Fibroblast of skin of right quadriceps (primary cell): ENCODE data around the gene UBAP2L.
"Not testable (repeated sequence)": the region's sequence is repeated elsewhere in the genome, so short reads cannot be mapped to it uniquely, and the experiment has no call there.

ENCODE experiments used
- DNase-seq: peaks from one replicate; pipeline ENCODE4 v3.0.0-alpha.2; 2013

UBAP2L gene

DNA sequence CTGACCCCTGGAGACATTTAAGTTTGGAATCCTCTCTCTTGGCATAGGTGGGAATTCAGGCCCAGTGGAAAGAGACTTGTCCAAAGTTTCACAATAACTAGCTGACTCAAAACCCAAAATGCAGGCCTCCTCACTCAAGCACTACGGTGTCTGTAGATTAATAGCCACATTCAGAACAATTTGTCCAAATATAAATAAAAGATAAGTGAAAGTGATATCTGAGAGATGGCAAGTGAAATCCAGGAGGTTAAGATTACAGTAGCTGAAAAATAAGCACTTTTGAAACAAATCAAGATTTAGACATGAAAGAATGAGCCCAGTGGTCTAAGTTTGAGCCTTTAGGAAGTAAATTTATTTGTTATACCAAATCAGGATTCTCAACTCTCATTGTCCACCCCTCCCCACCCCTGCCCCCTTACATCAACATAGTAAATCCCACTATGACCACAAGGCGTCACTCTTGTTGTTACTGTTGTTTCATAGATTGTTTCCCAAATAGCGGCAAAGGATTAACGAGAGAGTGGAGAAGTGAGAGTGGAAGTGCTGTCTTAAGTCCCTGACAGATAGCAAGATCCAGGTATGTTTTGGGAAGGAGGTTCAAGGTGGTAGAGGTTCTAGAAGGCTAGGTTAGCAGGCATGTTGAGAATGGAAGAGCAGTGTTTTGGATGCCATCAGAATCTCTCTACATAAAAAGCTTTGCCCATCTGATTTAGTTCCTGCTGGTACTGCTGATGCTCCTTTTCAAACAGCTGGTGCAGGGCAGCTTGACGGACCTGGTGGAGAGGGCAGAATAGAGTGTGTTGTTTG lies 21.8 kb upstream of the UBAP2L start:
- peak; percentile 54 for DNase-seq

DNA sequence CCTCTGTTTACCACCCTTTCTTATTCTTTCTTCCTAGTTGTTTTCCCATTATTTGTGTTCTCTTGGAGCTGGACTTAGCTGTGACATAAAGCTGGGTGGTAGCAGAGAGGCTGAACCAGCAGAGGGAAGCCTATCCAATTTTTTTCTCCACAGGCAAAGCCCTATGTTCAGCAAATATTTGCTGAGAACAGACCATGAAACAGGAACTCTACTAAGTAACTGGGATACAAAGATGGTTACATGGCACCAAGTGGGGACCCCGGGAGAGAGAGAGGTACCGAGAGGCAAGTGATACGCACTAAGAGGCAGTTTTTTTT lies 21.2 kb upstream of the UBAP2L start:
- no peak for DNase-seq

GRCh38 chr1:154205778-154206177 lies 15.0 kb upstream of the UBAP2L start:
- not testable (repeated sequence) for DNase-seq

GRCh38 chr1:154206196-154206595 lies 14.6 kb upstream of the UBAP2L start, which contains the start of gene CFAP141:
TSS of gene CFAP141 (minus strand) at chr1:154206333. CDS start at chr1:154206307, 26 bp downstream.
- DNase-seq, result no peak

GRCh38 chr1:154207262-154207661 lies 13.5 kb upstream of the UBAP2L start:
- DNase-seq, result no peak

GRCh38 chr1:154208677-154209388 lies 11.9 kb upstream of the UBAP2L start:
- no peak for DNase-seq

GRCh38 chr1:154212083-154212482 lies 8.7 kb upstream of the UBAP2L start:
- no peak for DNase-seq

- DNase-seq, result peak; percentile 23
Measured at GRCh38 chr1:154213274-154213673, 7.5 kb upstream of the UBAP2L start.

GRCh38 chr1:154218545-154218944 lies 2.2 kb upstream of the UBAP2L start:
- no peak for DNase-seq

GRCh38 chr1:154219541-154219940 lies 1.2 kb upstream of the UBAP2L start:
- DNase-seq, result no peak

DNA sequence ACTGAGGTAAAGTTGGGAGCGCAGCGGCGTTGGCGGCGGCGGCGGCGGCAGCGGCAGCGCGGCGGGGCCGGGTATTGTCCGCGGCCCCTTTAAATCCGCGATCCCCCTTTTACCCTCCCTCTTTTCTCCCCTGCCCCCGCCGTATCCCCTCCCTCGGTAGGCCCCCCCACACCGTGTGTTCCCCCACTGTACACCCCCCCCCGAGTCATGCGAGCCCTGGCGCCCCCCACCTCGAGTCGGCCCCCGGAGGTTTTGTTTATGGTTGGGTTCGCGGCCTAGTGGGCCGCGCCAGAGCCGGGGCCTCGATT lies 169 bp downstream of the UBAP2L start:
- DNase-seq, result no peak

GRCh38 chr1:154221278-154222001 lies 685 bp downstream of the UBAP2L start:
- DNase-seq, result peak; percentile 64

DNA sequence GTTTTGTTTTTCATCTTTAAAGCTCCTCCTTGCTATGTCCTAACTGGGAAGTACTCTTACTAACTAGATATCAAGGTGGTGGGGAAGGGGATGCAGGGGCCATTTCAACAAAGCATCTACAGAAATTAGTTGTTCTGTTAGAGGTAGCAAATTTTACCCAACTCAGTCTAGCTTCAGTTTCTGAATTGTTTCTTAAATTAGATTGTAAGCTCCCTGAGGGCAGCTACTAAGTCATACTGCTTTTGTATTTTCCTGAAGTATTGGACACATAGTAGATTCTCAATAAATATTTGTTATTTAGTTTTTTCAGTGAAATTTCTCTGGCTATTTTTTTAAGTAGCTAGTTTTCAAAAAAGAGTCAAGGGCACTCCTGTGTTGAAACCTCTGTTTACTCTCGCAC lies 1.8 kb downstream of the UBAP2L start:
- no peak for DNase-seq

- no peak for DNase-seq
Measured at GRCh38 chr1:154222918-154223317, 2.2 kb downstream of the UBAP2L start.

DNA sequence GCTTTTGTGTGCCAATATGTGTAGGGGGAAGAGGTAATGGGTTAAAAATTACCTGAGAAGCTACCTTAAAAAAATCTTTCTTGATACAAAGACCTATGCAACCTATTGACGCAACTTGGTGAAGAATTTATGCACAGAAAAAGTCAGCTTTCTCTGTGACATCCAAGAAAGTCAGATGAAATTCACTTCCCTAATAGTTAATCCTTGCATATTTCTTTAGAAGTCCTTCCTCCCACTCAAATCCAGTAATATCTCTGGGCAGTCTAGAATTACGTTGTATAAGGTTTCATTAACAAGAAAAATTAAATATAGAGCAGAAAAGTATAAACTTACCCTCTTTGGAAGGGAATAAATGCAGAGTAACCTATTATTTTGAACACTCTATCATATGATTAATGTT lies 2.9 kb downstream of the UBAP2L start:
- no peak for DNase-seq

- no peak for DNase-seq
Measured at GRCh38 chr1:154225370-154225769, 4.6 kb downstream of the UBAP2L start.

DNA sequence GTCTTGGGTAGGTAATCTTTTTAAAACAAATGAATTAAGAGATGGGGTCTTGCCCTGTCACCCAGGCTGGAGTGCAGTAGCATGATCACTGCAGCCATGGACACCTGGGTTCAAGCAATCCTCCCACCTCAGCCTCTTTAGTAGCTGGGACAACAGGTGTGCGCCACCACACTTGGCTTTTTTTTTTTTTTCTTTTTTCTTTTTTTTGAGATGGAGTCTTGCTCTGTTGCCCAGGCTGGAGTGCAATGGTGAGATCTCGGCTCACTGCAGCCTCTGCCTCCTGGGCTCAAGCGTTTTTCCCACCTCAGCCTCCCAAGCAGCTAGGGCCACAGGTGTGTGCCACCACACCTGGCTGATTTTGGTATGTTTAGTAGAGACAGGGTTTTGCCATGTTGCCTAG lies 10.4 kb downstream of the UBAP2L start:
- not testable (repeated sequence) for DNase-seq

DNA sequence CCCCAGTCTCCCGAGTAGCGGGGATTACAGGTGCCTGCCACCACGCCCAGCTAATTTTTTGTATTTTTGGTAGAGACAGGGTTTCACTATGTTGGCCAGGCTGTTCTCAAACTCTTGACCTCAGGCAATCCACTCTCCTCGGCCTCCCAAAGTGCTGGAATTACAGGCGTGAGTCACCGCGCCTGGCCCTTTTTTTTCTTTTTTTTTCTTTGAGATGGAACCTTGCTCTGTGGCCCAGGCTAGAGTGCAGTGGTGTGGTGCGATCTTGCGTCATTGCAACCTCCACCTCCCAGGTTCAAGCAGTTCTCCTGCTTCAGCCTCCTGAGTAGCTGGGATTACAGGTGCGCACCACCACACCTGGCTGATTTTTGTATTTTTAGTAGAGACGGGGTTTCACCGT lies 12.4 kb downstream of the UBAP2L start:
- not testable (repeated sequence) for DNase-seq

DNA sequence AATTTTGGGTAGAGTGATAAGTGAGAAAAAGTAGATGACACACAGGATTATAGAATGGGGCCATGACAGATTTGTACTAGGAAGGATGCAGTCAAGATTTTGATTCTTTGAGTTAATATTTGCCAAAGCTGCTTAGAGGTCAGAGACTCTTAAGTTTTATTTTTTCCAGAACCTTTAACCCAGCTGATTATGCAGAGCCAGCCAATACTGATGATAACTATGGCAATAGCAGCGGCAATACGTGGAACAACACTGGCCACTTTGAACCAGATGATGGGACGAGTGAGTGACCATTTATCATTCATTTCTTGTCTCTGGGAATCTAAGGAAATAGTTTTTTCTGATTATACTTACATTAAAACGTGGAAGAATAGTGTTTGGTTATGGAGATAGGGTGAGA lies 16.1 kb downstream of the UBAP2L start:
- no peak for DNase-seq

- no peak for DNase-seq
Measured at GRCh38 chr1:154237435-154237834, 16.7 kb downstream of the UBAP2L start.

GRCh38 chr1:154237880-154238506 lies 17.2 kb downstream of the UBAP2L start:
- DNase-seq, result no peak

GRCh38 chr1:154239491-154239890 lies 18.7 kb downstream of the UBAP2L start:
- no peak for DNase-seq

- no peak for DNase-seq
Measured at GRCh38 chr1:154240294-154240833, 19.6 kb downstream of the UBAP2L start.
